A673 (cell line): Measurements from ENCODE around the gene CCDC86.

Experiments used
- CTCF ChIP-seq: fragments of 300-800, 200-600 bp; sonication (generic); conservative IDR thresholded peaks from 2 replicates; pipeline ENCODE4 v1.5.1; 2017; ENCODE audit warnings: low read depth, mild to moderate bottlenecking, antibody characterized with exemption, low read length, moderate library complexity, mixed read lengths
- EZH2 ChIP-seq: fragments of 200-600 bp; sonication (generic); IDR thresholded peaks from 2 replicates; pipeline ENCODE4 v1.6.1; 2017; ENCODE audit warnings: borderline replicate concordance, low read depth, mild to moderate bottlenecking, mixed read lengths, antibody characterized with exemption, low read length; ENCODE audit not compliant: poor library complexity, severe bottlenecking

- no peak for TF ChIP-seq EZH2
- TF ChIP-seq CTCF: no peak
These were observed 29.6 kb downstream of the CCDC86 start for GRCh38 chr11:60871378-60872061.
